H9 (cell line): ENCODE results near the gene SFRP2. TPM values are rescaled to one million over a fixed set of nuclear protein-coding genes. Genes with fewer than 3 reads are reported as not detected.

Source experiments
- DNase-seq: peaks from one replicate; pipeline ENCODE4 v3.0.0-alpha.2; 2017
- H2AFZ ChIP-seq: one replicate; pipeline ENCODE4 v1.6.1; 2013; ENCODE audit warnings: mild to moderate bottlenecking, low read length, control low read depth, moderate library complexity
- H2AK5ac ChIP-seq: 2 replicates; pipeline ENCODE4 v1.6.1; 2013; ENCODE audit warnings: low read length, control low read depth, mixed read lengths; ENCODE audit not compliant: insufficient read length
- H2BK120ac ChIP-seq: one replicate; pipeline ENCODE4 v1.6.1; 2013; ENCODE audit warnings: low read depth, mild to moderate bottlenecking, low read length, control low read depth, inconsistent platforms; ENCODE audit not compliant: poor library complexity, severe bottlenecking
- H2BK12ac ChIP-seq: 2 replicates; pipeline ENCODE4 v1.6.1; 2013; ENCODE audit warnings: low read length, control low read depth, mixed read lengths, low read depth; ENCODE audit not compliant: insufficient read length
- H2BK15ac ChIP-seq: 2 replicates; pipeline ENCODE4 v1.6.1; 2013; ENCODE audit warnings: low read depth, low read length, control low read depth
- H2BK20ac ChIP-seq: one replicate; pipeline ENCODE4 v1.6.1; 2013; ENCODE audit warnings: low read depth, mild to moderate bottlenecking, low read length, control low read depth, inconsistent platforms; ENCODE audit not compliant: poor library complexity, severe bottlenecking
- H2BK5ac ChIP-seq: 2 replicates; pipeline ENCODE4 v1.6.1; 2013; ENCODE audit warnings: low read length, control low read depth, mixed read lengths; ENCODE audit not compliant: insufficient read length
- H3K14ac ChIP-seq: 2 replicates; pipeline ENCODE4 v1.6.1; 2013; ENCODE audit warnings: low read length, control low read depth; ENCODE audit not compliant: insufficient read depth
- H3K18ac ChIP-seq: 2 replicates; pipeline ENCODE4 v1.6.1; 2013; ENCODE audit warnings: low read depth, mild to moderate bottlenecking, mixed read lengths, low read length, control low read depth; ENCODE audit not compliant: insufficient read length
- H3K23ac ChIP-seq: 2 replicates; pipeline ENCODE4 v1.6.1; 2013; ENCODE audit warnings: low read length, control low read depth, mixed read lengths, low read depth; ENCODE audit not compliant: insufficient read length
- H3K23me2 ChIP-seq: 2 replicates; pipeline ENCODE4 v1.6.1; 2013; ENCODE audit warnings: low read depth, mild to moderate bottlenecking, mixed read lengths, low read length, control low read depth; ENCODE audit not compliant: insufficient read length, poor library complexity, severe bottlenecking
- H3K27ac ChIP-seq: 2 replicates; pipeline ENCODE4 v1.5.1; 2013; ENCODE audit warnings: low read length, control low read depth, mixed read lengths, low read depth; ENCODE audit not compliant: insufficient read length
- H3K27me3 ChIP-seq: 2 replicates; pipeline ENCODE4 v1.6.1; 2013; ENCODE audit warnings: low read length, control low read depth, inconsistent platforms; ENCODE audit not compliant: insufficient read depth
- H3K4ac ChIP-seq: 2 replicates; pipeline ENCODE4 v1.6.1; 2013; ENCODE audit warnings: low read depth, mild to moderate bottlenecking, control low read depth, inconsistent platforms, low read length, moderate library complexity
- H3K4me1 ChIP-seq: 2 replicates; pipeline ENCODE4 v1.6.1; 2013; ENCODE audit warnings: low read length, control low read depth, inconsistent platforms; ENCODE audit not compliant: insufficient read depth
- H3K4me2 ChIP-seq: 2 replicates; pipeline ENCODE4 v1.6.1; 2013; ENCODE audit warnings: low read length, control low read depth, mixed read lengths; ENCODE audit not compliant: insufficient read length, insufficient read depth
- H3K56ac ChIP-seq: 2 replicates; pipeline ENCODE4 v1.6.1; 2013; ENCODE audit warnings: low read depth, mild to moderate bottlenecking, mixed read lengths, low read length, control low read depth; ENCODE audit not compliant: insufficient read length
- H3K79me1 ChIP-seq: 2 replicates; pipeline ENCODE4 v1.6.1; 2013; ENCODE audit warnings: low read depth, mild to moderate bottlenecking, moderate library complexity, low read length, control low read depth, inconsistent platforms; ENCODE audit not compliant: insufficient read depth, poor library complexity, severe bottlenecking
- H3K79me2 ChIP-seq: 2 replicates; pipeline ENCODE4 v1.6.1; 2013; ENCODE audit warnings: low read length, control low read depth, inconsistent platforms; ENCODE audit not compliant: insufficient read depth
- H3K9ac ChIP-seq: 2 replicates; pipeline ENCODE4 v1.6.1; 2013; ENCODE audit warnings: low read length, control low read depth, mixed read lengths; ENCODE audit not compliant: insufficient read length; ENCODE audit errors: extremely low read depth
- H3K9me3 ChIP-seq: one replicate; pipeline ENCODE4 v1.6.1; 2013; ENCODE audit warnings: low read depth, low read length, inconsistent platforms; ENCODE audit not compliant: control insufficient read depth
- H3T11ph ChIP-seq: one replicate; pipeline ENCODE4 v1.6.1; 2013; ENCODE audit warnings: mild to moderate bottlenecking, low read length, control low read depth, inconsistent platforms
- H4K20me1 ChIP-seq: one replicate; pipeline ENCODE4 v1.6.1; 2013; ENCODE audit not compliant: control insufficient read depth, insufficient read length, insufficient read depth
- H4K5ac ChIP-seq: 2 replicates; pipeline ENCODE4 v1.6.1; 2013; ENCODE audit warnings: low read depth, mild to moderate bottlenecking, mixed read lengths, low read length, control low read depth; ENCODE audit not compliant: insufficient read length
- H4K8ac ChIP-seq: replicated peaks from 2 replicates; pipeline ENCODE4 v1.6.1; 2013; ENCODE audit warnings: low read length, control low read depth, mixed read lengths, low read depth; ENCODE audit not compliant: insufficient read length
- H4K91ac ChIP-seq: 2 replicates; pipeline ENCODE4 v1.6.1; 2013; ENCODE audit warnings: low read depth, mild to moderate bottlenecking, moderate library complexity, mixed read lengths, low read length, control low read depth; ENCODE audit not compliant: insufficient read length
- H3K27ac Mint-ChIP-seq, 3 experiments: 2 replicates in 2 of 3; 3 replicates in 1 of 3; pipeline ENCODE4 v1.8.0; 2020 to 2021; ENCODE audit warnings: mixed read lengths in 3 of 3, mild to moderate bottlenecking in 1 of 3, moderate library complexity in 1 of 3
- H3K27me3 Mint-ChIP-seq: 2 replicates; pipeline ENCODE4 v1.8.0; 2021; ENCODE audit warnings: low read depth, mild to moderate bottlenecking, moderate library complexity, mixed read lengths
- H3K36me3 Mint-ChIP-seq, 3 experiments: 2 replicates in 2 of 3; 3 replicates in 1 of 3; pipeline ENCODE4 v1.8.0; 2020 to 2021; ENCODE audit warnings: low read depth in 3 of 3, mixed read lengths in 3 of 3; ENCODE audit not compliant: insufficient read depth in 1 of 3
- H3K4me1 Mint-ChIP-seq, 2 experiments: 2 replicates each; pipeline ENCODE4 v1.8.0; 2020; ENCODE audit warnings: mixed read lengths in 2 of 2
- H3K4me3 Mint-ChIP-seq, 2 experiments: 2 replicates in 1 of 2; 3 replicates in 1 of 2; pipeline ENCODE4 v1.8.0; 2020 to 2021; ENCODE audit warnings: mild to moderate bottlenecking in 2 of 2, mixed read lengths in 2 of 2, moderate library complexity in 1 of 2
- H3K9me3 Mint-ChIP-seq, 2 experiments: 2 replicates in 1 of 2; 3 replicates in 1 of 2; pipeline ENCODE4 v1.8.0; 2020; ENCODE audit warnings: mild to moderate bottlenecking in 2 of 2, mixed read lengths in 2 of 2, moderate library complexity in 1 of 2
- WGBS: extraction: QIAGEN DNeasy Blood & Tissue Kit; methylation state at CpG from one replicate; pipeline ENCODE4 v1.1.7; 2013; ENCODE audit warnings: missing lambda C conversion rate, low lambda C conversion rate, mixed read lengths; ENCODE audit not compliant: insufficient read length; ENCODE audit errors: extremely low coverage; 5-methylcytosine and 5-hydroxymethylcytosine counted together
- total RNA-seq: library from RNA; stranded (reverse); gene quantifications from 2 replicates; pipeline ENCODE4 v1.2.1, GENCODE V29; 2021
- TF ChIP-seq, protein P1 (sequence below): fragments of 200-600 bp; sonication (generic); conservative IDR thresholded peaks from 3 replicates; pipeline ENCODE4 v1.8.0; 2021; ENCODE audit warnings: antibody characterized with exemption, mild to moderate bottlenecking

Gene SFRP2
- total RNA-seq, 1 experiment from 2014 or later: 156 TPM

- H3K36me3 Mint-ChIP-seq: peaks cover 0 to 2% (median under 1%) of the 10 kb centered on the region in 3 experiments; a peak in 2 of 7 replicates
- Histone ChIP-seq H4K91ac (no peak overlapping the region), H3K23ac (no peak overlapping the region), H3K27me3 (no peaks in the 10 kb centered on the region), H4K5ac (no peak overlapping the region), H4K8ac (no peak overlapping the region), H3K9ac (no peak overlapping the region), H3K18ac (no peak overlapping the region), H3K9me3 (no peaks in the 10 kb centered on the region), H2AFZ (no peak overlapping the region), H3K4ac (no peak overlapping the region), H3K56ac (no peak overlapping the region), H4K20me1 (no peaks in the 10 kb centered on the region), H2AK5ac (no peak overlapping the region), H3T11ph (no peak overlapping the region), H3K79me2 (no peaks in the 10 kb centered on the region), H3K23me2 (no peaks in the 10 kb centered on the region), H2BK15ac (no peak overlapping the region), H2BK20ac (no peak overlapping the region), H2BK5ac (no peak overlapping the region), H3K14ac (no peak overlapping the region), H3K79me1 (no peaks in the 10 kb centered on the region), H3K27ac (no peak overlapping the region), H2BK12ac (no peak overlapping the region), H3K4me2 (no peak overlapping the region), H2BK120ac (no peak overlapping the region), H3K4me1 (no peaks in the 10 kb centered on the region; the same call in 1 of the 2 replicates)
- no CpG with 5 or more reads among the region's 2 CpGs for WGBS
- TF ChIP-seq, protein P1, sequence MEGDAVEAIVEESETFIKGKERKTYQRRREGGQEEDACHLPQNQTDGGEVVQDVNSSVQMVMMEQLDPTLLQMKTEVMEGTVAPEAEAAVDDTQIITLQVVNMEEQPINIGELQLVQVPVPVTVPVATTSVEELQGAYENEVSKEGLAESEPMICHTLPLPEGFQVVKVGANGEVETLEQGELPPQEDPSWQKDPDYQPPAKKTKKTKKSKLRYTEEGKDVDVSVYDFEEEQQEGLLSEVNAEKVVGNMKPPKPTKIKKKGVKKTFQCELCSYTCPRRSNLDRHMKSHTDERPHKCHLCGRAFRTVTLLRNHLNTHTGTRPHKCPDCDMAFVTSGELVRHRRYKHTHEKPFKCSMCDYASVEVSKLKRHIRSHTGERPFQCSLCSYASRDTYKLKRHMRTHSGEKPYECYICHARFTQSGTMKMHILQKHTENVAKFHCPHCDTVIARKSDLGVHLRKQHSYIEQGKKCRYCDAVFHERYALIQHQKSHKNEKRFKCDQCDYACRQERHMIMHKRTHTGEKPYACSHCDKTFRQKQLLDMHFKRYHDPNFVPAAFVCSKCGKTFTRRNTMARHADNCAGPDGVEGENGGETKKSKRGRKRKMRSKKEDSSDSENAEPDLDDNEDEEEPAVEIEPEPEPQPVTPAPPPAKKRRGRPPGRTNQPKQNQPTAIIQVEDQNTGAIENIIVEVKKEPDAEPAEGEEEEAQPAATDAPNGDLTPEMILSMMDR: no peak
- peaks cover 0 to 10% of the 10 kb centered on the region in 2 experiments; a peak in 3 of 5 replicates for H3K9me3 Mint-ChIP-seq
- H3K4me1 Mint-ChIP-seq: peaks cover 12 to 13% of the 10 kb centered on the region in 2 experiments
- DNase-seq: no peak
- no peak overlapping the region for H3K27ac Mint-ChIP-seq
- H3K27me3 Mint-ChIP-seq: no peaks in the 10 kb centered on the region
- H3K4me3 Mint-ChIP-seq: no peak overlapping the region
These were observed 36.8 kb upstream of the SFRP2 start for GRCh38 chr4:153825691-153826090.
